Large intestine (tissue), 3 donors: ENCODE results near the gene ADAM22. TPM values are rescaled to one million over a fixed set of nuclear protein-coding genes. Genes with fewer than 3 reads are reported as not detected.

Experiments used
- DNase-seq, 2 donors: peaks; one replicate each; pipeline versions ENCODE4 v3.0.0 to v3.0.0-alpha.2; 2013
- H3K27ac ChIP-seq: one replicate; pipeline ENCODE4 v1.5.1; 2013; ENCODE audit warnings: low read length
- H3K27me3 ChIP-seq: 2 replicates; pipeline ENCODE4 v1.6.1; 2013; ENCODE audit warnings: low read length; ENCODE audit not compliant: control insufficient read depth, insufficient read depth
- H3K36me3 ChIP-seq: 2 replicates; pipeline ENCODE4 v1.6.1; 2013; ENCODE audit warnings: low read length; ENCODE audit not compliant: control insufficient read depth, insufficient read depth
- H3K4me1 ChIP-seq: one replicate; pipeline ENCODE4 v1.6.1; 2013; ENCODE audit warnings: low read length; ENCODE audit not compliant: control insufficient read depth, insufficient read depth
- H3K4me3 ChIP-seq: one replicate; pipeline ENCODE4 v1.5.1; 2013; ENCODE audit warnings: low read length
- H3K9me3 ChIP-seq: one replicate; pipeline ENCODE4 v1.6.1; 2013; ENCODE audit warnings: mild to moderate bottlenecking, low read depth, low read length, moderate library complexity; ENCODE audit not compliant: control insufficient read depth
- WGBS: methylation state at CpG from one replicate; pipeline ENCODE4 v1.1.5; 2013; ENCODE audit warnings: low lambda C conversion rate; ENCODE audit not compliant: insufficient coverage; 5-methylcytosine and 5-hydroxymethylcytosine counted together
- polyA plus RNA-seq: library from polyadenylated mRNA; unstranded; fragments of 120-200 nt; gene quantifications from one replicate; pipeline ENCODE4 v1.2.1, GENCODE V29; 2013

Gene ADAM22
- polyA plus RNA-seq, 1 donor: 5.9 TPM

DNA sequence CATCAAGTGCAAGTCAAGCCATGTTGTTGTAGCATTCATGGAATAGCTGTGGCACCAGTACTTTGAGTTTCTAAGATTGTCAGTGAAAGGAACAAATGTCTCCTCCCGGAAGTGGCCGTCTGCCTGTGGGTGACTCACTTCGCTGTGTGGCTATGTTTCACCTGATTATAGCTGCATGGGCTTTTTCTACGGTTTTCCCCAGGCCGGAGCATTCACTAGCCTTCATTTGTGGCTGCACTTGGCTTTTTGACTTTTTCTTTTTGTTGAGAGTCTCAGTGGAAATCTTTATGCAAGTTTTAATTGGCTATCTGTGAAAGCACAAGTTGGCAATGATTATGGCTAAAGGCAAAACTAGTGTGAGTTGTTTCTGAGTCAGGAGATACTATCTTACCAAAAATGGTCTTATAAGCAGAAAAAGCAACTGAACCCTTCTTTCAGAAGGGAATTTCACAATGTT, 250.8 kb downstream of the ADAM22 start:
- H3K27ac ChIP-seq: no peak overlapping the region
- H3K27me3 ChIP-seq: no peaks in the 10 kb centered on the region
- no peaks in the 10 kb centered on the region for H3K4me1 ChIP-seq
- DNase-seq: no peak
- WGBS: no CpG with 5 or more reads among the region's 5 CpGs
- H3K4me3 ChIP-seq: no peak overlapping the region
- no peaks in the 10 kb centered on the region for H3K36me3 ChIP-seq
- no peaks in the 10 kb centered on the region for H3K9me3 ChIP-seq

DNA sequence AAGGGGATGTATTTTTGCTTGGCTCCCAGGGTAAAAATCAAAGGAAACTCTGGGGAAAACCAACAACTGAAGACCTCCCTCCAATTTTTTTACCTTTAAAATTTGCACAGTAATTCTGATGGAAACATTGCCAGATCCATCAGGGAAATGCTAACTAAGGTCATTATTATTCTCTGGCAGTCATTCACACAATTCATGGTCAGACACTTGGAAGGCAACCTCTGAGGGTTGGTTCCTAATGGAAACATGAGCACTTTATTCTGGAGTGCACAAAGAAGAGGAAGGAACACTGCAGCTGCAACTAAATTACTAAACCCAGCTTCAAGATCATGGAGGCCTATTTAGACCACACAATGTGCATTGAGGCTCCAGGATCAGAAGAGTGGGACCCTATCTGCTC, 251.6 kb downstream of the ADAM22 start:
- no peak for DNase-seq
- Histone ChIP-seq H3K9me3 (no peaks in the 10 kb centered on the region), H3K4me1 (no peaks in the 10 kb centered on the region), H3K36me3 (no peaks in the 10 kb centered on the region), H3K27me3 (no peaks in the 10 kb centered on the region), H3K4me3 (no peak overlapping the region), H3K27ac (no peak overlapping the region)

DNA sequence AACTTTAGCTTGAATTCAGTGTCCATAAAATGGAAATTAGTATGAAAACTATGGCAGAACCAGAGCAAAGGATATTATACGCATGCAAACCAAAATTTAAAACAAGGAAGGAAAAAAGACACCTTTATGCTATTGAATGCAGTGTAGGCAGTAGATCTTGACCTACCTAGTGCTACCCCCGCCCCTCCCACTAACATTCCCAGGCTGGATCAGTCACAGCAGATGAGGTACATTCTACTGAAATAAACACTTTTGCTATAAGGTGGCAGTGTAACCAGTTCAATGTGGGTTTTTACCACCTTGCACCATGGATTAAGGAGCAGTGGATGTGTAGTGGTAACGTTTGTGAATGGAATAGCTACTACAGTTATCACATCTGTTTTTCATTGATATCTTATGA, 257.9 kb downstream of the ADAM22 start:
- WGBS: 100% methylated on average over 1 of the region's 3 CpGs
- no peaks in the 10 kb centered on the region for H3K36me3 ChIP-seq

DNA sequence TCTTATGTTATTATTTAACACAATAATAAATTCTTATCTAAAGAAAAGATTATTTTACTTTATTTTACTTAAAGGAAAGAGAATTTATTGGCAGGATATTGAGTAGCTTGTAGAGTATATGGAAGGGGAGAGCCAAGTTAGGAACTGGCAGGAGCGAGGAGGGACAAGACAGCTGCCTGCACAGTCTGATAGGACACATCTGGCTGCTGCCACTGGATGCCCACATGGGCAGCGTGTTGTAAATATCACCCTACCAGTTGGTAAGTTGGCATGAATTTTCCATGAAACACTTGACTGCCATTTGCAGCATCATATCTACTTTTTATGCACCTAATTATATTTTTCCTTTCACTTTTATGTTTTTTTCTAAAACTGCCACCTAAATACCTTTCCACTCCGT, 266.2 kb downstream of the ADAM22 start:
- Histone ChIP-seq H3K9me3 (no peaks in the 10 kb centered on the region), H3K4me1 (no peaks in the 10 kb centered on the region), H3K4me3 (no peak overlapping the region), H3K36me3 (peaks cover 22% of the 10 kb centered on the region), H3K27ac (no peak overlapping the region), H3K27me3 (no peaks in the 10 kb centered on the region)
- no peak for DNase-seq
- WGBS: 88% methylated on average over 2 of the region's 3 CpGs

More for the DNA sequence above, 257.9 kb downstream of the ADAM22 start:
- Histone ChIP-seq H3K27ac (no peak overlapping the region), H3K27me3 (no peaks in the 10 kb centered on the region), H3K4me1 (no peaks in the 10 kb centered on the region), H3K9me3 (no peaks in the 10 kb centered on the region), H3K4me3 (no peak overlapping the region)
- no peak for DNase-seq

DNA sequence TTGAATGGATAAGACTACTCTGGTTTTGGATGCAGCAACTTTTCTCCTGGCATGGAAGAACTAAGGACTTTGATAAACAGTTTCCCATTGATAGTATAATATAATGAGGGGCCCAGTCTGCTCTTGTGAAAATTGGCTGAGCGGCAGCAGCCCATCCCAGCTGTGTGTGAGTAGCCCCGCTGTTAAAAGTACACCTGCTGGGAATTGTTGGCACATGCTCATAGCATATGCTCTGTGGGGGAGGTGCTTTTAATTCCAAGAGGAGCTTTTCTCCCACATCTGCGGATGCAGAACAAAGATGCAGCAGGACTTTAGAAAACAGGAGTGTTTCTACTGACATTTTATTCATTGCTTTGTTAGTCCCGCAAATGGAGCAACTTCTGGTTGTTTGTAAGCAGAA, 266.7 kb downstream of the ADAM22 start:
- no peak overlapping the region for H3K4me3 ChIP-seq
- no peaks in the 10 kb centered on the region for H3K27me3 ChIP-seq
- peaks cover under 1% of the 10 kb centered on the region for H3K4me1 ChIP-seq
- 60% methylated on average over 1 of the region's 4 CpGs for WGBS
- H3K36me3 ChIP-seq: peaks cover 25% of the 10 kb centered on the region
- no peak for DNase-seq
- H3K9me3 ChIP-seq: no peaks in the 10 kb centered on the region
- H3K27ac ChIP-seq: no peak overlapping the region

DNA sequence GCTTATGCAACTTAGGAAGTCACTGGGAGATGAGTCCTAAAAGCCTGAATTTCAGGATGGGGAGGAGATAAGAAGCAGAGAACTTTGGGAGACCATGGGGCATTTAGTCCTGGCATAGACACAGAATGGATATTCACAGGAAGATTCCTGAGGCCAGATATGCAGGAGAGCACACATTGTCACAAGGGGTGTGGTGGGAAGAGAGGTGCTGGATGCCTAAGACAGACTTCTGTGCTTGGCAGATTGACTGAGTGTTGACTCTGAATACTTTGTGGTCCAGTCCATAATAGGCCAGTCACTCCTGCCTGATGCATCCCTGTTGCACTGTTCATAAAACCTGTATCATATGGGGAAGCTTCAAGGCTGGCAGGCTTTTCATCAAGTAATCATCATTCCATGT, 267.3 kb downstream of the ADAM22 start:
- Histone ChIP-seq H3K4me1 (peaks cover 4% of the 10 kb centered on the region), H3K27me3 (no peaks in the 10 kb centered on the region), H3K36me3 (peaks cover 26% of the 10 kb centered on the region), H3K27ac (no peak overlapping the region), H3K4me3 (no peak overlapping the region), H3K9me3 (no peaks in the 10 kb centered on the region)
- no peak for DNase-seq

DNA sequence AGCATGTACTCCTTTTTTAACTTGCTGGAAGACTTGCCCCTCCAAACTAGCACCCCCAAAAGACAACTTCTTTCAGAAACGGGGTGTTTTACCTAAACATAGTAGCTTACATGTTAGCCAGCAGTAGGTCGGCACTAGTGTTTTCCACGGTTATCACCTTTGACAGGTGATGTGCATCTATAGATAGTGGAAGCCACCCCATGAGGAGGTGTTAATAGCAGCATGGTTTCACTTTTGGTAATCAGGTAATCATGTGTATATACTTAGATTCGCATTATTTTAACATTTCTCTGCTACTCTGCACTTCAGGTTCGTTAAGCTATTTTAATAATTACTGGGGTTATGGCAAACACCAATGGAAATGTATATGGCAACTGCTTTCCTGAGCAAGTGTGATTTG, 268.2 kb downstream of the ADAM22 start:
- peaks cover 4% of the 10 kb centered on the region for H3K4me1 ChIP-seq
- H3K27me3 ChIP-seq: no peaks in the 10 kb centered on the region
- WGBS: 71% methylated on average over 1 of the region's 5 CpGs
- DNase-seq: no peak
- no peak overlapping the region for H3K4me3 ChIP-seq
- H3K36me3 ChIP-seq: peaks cover 31% of the 10 kb centered on the region
- no peaks in the 10 kb centered on the region for H3K9me3 ChIP-seq
- H3K27ac ChIP-seq: no peak overlapping the region

DNA sequence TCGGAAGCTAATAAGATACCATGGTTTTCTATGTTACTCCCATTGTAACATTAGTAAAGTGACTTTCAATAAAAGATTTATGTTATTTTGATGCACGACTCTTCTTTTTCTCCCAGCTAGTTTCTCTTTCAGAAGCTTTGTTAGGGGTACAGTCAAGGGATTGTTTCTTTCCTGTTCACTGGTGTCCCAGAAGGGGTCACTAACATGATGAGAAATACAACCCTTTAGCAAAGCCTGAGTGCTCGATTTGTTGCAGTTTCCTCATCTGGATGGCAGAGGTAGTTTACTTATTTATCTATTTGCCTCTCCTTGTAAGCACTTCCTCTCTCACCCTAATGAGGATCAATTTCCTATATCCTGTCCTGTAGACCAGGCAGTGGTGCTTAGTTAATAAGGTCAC, 268.7 kb downstream of the ADAM22 start:
- peaks cover 4% of the 10 kb centered on the region for H3K4me1 ChIP-seq
- H3K9me3 ChIP-seq: no peaks in the 10 kb centered on the region
- no peak overlapping the region for H3K27ac ChIP-seq
- H3K36me3 ChIP-seq: peaks cover 35% of the 10 kb centered on the region
- no peak overlapping the region for H3K4me3 ChIP-seq
- 93% methylated on average over 2 of the region's 3 CpGs for WGBS
- DNase-seq: no peak
- no peaks in the 10 kb centered on the region for H3K27me3 ChIP-seq

DNA sequence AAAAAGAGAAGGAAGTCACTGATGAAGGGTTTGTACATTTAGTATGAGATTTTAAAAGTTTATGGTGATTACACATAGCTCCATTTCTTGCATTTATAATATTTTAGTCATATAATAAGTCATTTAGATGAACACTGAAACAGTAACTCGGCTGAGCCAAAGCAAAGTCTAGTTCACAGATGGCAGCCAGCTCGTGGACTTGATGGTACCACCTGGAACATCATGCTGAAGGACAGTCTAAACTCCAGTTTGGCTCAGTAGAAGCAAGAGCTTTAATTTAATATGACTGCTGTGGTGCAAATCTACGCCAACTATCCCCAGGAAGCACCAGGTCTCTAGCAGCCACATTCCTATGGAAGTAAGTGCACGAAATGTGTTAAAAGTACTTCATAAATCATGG, 269.4 kb downstream of the ADAM22 start:
- peaks cover 4% of the 10 kb centered on the region for H3K4me1 ChIP-seq
- WGBS: no CpG with 5 or more reads among the region's 4 CpGs
- no peak for DNase-seq
- no peak overlapping the region for H3K4me3 ChIP-seq
- H3K9me3 ChIP-seq: no peaks in the 10 kb centered on the region
- H3K36me3 ChIP-seq: peaks cover 41% of the 10 kb centered on the region
- H3K27me3 ChIP-seq: no peaks in the 10 kb centered on the region
- no peak overlapping the region for H3K27ac ChIP-seq

DNA sequence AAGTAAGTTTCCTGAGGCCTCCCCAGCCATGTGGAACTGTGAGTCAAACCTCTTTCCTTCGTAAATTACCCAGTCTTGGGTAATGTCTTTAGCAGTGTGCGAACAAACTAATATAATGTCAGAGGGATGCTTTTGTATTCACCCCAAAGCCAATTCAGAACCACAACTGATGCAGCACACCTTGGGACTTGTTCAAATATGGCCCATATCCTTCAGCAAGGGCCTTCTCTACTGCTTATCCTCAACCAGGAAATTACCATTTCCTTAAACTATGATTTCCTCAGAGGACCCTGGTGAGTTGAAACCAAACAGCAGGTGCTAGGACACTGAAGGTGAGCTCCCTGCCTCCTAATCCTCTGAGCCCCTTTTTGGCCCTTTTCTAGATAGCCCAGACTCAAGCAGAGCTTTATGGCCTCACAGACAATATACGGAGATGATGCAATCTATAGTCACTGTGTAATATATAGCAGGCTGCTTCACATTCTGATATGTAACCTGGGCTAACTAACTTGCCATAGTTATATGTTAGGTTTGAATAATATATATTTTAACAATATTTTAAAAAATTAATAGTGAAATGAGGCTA, 270.6 kb downstream of the ADAM22 start:
- H3K9me3 ChIP-seq: no peaks in the 10 kb centered on the region
- no peaks in the 10 kb centered on the region for H3K27me3 ChIP-seq
- no peak overlapping the region for H3K4me3 ChIP-seq
- no CpG with 5 or more reads among the region's 3 CpGs for WGBS
- H3K27ac ChIP-seq: no peak overlapping the region
- peaks cover 4% of the 10 kb centered on the region for H3K4me1 ChIP-seq
- H3K36me3 ChIP-seq: peaks cover 50% of the 10 kb centered on the region
- DNase-seq: no peak

DNA sequence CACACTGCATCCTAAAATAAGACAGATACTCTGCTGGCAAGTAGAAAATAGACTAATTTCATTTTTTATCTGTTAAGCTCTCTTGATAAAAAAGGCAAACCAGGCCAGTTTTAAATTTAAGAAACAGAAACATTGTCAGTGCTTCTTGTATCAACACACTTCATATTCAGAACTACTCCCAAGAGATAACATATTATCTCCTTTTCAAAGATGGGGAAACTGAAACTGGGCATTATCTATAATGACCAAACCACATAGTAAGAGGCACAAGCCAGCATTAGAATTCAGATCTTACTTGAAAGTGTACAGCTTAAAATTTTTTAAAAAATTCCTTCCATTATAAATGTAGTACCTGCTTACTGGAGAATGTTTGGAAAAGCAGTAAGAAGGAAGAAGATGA, 271.1 kb downstream of the ADAM22 start:
- Histone ChIP-seq H3K27me3 (no peaks in the 10 kb centered on the region), H3K4me3 (no peak overlapping the region), H3K36me3 (peaks cover 54% of the 10 kb centered on the region), H3K9me3 (no peaks in the 10 kb centered on the region), H3K27ac (peak overlapping the region; percentile 36), H3K4me1 (peaks cover 4% of the 10 kb centered on the region)
- no peak for DNase-seq
